ENCODE measurements around the gene TRIM63. TPM values are rescaled to one million over a fixed set of nuclear protein-coding genes. Genes with fewer than 3 reads are reported as not detected.

The TRIM63 gene
- total and polyA plus RNA-seq, 9 of the 15 experiments (the other 6 are each of a cell fraction or from before 2014, with no cell fraction given) = 0.08 to 0.57 (median 0.36) TPM

- TF ChIP-seq CHD7 (IDR thresholded peaks at IDR 0.05; ENCODE audit: low read depth, low read length) (no peak), KDM1A (IDR thresholded peaks at IDR 0.05) (peak; percentile 86 to 92), IRF2 (CRISPR knock-in tag; IDR thresholded peaks at IDR 0.05) (no peak), TRIM24 (IDR thresholded peaks at IDR 0.05) (no peak), CEBPB (tag; IDR thresholded peaks at IDR 0.05) (no peak), BRCA1 (IDR thresholded peaks at IDR 0.05) (no peak), BRCA1 (CRISPR knock-in tag; IDR thresholded peaks at IDR 0.05) (no peak), PTBP1 (IDR thresholded peaks at IDR 0.05; ENCODE audit: low read depth, low read length) (0 out of 2 replicates have a peak, but pooled peaks have one; percentile 64), ATF3 (IDR thresholded peaks at IDR 0.05) (no peak), ATF3 (CRISPR knock-in tag; conservative IDR thresholded peaks at IDR 0.05) (no peak), BCOR (IDR thresholded peaks at IDR 0.05) (peak; percentile 99), KAT7 (CRISPR knock-in tag; IDR thresholded peaks at IDR 0.05; ENCODE audit: borderline replicate concordance) (no peak), HDAC1 (IDR thresholded peaks at IDR 0.05) (peak; percentile 14 to 50; a peak in 1 of 4 replicates)
- TF ChIP-seq, protein P1, sequence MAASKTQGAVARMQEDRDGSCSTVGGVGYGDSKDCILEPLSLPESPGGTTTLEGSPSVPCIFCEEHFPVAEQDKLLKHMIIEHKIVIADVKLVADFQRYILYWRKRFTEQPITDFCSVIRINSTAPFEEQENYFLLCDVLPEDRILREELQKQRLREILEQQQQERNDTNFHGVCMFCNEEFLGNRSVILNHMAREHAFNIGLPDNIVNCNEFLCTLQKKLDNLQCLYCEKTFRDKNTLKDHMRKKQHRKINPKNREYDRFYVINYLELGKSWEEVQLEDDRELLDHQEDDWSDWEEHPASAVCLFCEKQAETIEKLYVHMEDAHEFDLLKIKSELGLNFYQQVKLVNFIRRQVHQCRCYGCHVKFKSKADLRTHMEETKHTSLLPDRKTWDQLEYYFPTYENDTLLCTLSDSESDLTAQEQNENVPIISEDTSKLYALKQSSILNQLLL (CRISPR knock-in tag; IDR thresholded peaks at IDR 0.05; ENCODE audit: borderline replicate concordance) = no peak
- TF ChIP-seq, protein P2, sequence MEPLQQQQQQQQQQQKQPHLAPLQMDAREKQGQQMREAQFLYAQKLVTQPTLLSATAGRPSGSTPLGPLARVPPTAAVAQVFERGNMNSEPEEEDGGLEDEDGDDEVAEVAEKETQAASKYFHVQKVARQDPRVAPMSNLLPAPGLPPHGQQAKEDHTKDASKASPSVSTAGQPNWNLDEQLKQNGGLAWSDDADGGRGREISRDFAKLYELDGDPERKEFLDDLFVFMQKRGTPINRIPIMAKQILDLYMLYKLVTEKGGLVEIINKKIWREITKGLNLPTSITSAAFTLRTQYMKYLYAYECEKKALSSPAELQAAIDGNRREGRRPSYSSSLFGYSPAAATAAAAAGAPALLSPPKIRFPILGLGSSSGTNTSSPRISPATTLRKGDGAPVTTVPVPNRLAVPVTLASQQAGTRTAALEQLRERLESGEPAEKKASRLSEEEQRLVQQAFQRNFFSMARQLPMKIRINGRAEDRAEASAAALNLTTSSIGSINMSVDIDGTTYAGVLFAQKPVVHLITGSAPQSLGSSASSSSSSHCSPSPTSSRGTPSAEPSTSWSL (CRISPR knock-in tag; IDR thresholded peaks at IDR 0.05; ENCODE audit: borderline replicate concordance) = no peak
These were observed 23.0 kb downstream of the TRIM63 start (continued) for GRCh38 chr1:26044414-26044813.
